H54 (cell line): ENCODE data around the gene ISYNA1.

Experiments
- DNase-seq: peaks from one replicate; pipeline ENCODE4 v3.0.0; 2011; ENCODE audit warnings: low spot score, mixed read lengths; ENCODE audit not compliant: insufficient read length
- FAIRE-seq: peaks from 3 replicates; lab custom pipeline; 2011; peaks lifted over from hg19 to GRCh38; lab: Jason Lieb, UNC
- POLR2A ChIP-seq: IDR thresholded peaks from 2 replicates; pipeline ENCODE4 v1.6.1; 2011; ENCODE audit warnings: low read depth, mild to moderate bottlenecking, low read length

ISYNA1 gene

DNA sequence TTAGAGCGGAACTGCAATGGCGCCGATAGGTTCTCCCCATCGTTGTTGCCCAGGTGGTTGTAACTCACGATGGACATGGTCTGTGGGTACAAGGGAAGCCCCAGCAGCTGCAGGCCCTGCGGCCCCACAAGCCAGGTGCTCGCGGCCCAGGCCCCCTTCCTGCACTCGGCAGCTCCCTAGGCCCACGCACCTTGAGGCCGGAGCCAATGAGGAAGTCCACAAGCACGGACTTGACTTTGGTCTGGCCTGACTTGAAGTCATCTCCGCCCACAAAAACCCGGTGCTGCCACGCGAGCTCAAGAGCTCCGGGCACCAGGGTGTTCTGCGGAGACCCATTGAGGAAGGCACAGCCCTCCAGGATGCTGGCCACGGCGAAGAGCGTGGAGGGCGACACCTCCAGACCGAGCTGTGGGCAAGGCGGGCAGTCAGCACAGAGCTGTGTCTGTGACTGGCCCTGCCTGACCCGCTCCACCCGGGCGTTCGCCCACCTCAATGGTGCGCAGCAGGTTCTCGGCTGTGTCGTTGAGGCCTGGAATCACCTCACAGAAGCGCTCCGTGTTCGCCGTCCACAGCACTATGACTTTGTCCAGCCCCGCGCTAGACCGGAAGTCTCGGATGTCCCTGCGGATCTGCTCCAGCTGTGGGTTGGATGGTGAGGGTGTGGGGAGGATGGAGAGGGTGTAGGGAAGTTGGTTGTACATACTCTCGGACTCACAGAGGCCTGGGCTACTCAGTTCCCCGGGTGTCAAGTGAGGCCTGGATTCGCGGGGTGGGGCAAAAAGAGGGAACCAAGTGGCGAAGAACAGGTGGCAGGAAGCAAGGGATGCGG lies 1.9 kb downstream of the ISYNA1 start:
- DNase-seq (no peak), FAIRE-seq (no peak)
- no peak for TF ChIP-seq POLR2A

DNA sequence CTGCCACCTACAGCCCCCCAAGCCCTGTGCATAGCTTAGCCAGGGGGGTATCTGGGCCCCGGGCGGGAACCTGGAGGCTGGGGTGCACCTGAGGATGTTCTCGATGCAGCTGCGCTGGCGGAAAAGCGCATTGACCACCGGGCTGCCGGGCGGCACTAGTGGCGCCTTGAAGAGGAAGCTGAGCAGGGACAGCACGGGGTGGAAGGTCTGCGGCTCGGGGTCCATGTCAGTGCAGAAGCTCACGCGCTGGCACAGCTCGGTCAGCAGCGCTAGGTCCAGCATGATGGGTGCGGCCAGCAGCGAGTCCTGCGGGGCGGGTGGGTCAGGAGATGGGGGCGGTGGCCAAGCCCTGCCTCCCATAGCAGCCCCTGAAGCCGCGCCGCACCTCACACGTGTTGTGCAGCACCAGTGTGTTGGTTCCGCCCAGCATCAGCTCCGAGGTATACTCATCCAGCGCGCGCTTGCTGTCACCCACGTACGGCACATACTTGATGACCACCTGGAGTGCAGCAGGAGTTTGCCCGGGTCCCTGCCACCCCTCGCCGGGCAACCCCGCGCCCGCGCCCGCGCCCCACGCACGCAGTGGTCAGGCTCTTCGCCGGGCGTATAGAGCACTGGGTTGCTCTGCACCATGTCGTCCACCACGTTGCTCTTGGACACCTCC lies 2.6 kb downstream of the ISYNA1 start:
- DNase-seq = no peak
- FAIRE-seq = no peak
- no peak for TF ChIP-seq POLR2A

DNA sequence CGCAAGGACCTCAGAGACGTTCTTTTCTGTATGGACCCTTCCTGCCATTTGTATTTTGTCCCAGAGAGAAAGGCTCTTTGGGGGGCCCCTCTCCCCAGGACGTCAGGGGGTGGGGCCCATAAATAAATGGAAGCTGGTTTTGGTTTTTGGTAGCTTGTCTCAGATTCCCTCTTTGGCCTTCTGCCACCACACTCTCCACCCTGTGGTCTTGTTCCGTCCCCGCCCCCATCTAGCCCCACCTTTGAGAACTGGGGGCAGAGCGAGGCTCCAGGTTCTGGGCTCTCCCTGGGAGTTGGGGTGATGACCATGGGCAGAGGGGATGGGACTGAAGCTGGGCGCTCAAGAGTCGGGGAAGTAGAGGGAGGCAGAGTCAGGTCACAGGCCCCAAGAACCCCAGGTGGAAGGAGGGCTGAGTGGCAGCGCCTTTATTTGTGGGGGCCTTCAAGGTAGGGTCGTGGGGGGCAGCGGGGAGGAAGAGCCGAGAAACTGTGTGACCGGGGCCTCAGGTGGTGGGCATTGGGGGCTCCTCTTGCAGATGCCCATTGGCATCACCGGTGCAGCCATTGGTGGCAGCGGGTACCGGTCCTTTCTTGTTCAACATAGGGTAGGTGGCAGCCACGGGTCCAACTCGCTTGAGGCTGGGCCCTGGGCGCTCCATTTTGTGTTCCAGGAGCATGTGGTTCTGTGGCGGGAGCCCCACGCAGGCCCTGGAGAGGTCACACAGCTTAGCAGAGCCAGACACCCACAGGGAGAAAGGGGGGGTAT lies 3.3 kb downstream of the ISYNA1 start:
- no peak for DNase-seq
- no peak for FAIRE-seq
- TF ChIP-seq POLR2A = no peak

DNA sequence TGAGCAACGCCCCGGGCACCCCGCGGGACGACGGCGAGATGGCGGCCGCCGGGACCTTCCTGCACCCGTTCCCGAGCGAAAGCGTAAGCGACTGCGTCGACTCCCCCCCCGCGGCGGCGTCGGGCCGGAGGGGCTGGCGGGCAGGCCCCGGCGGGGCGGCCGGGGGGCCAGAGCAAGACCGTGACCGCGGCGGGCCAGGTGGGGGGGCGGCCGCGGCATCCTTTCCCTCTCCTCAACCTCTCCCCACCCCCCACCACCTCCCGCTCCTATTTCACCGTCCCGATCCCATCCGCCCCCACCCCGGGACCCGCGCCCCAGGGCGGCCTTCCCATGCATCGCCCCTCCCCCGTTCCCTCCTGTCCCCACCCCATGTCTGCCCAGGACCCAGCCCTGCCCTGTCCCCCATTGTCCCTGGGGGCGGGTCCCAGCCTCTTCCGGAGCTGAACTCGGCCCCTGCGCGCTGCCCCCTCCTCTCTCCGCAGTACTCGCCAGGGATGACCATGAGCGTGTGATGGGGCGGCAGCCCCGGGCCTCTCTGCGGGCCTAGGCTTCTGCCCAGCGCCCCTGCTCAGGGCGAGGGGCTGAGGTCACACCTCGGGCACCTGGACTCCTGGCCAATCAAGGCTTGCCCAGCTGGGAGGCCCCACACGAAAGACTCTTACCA lies 4.1 kb downstream of the ISYNA1 start:
- TF ChIP-seq POLR2A = no peak
- FAIRE-seq (no peak), DNase-seq (no peak)

DNA sequence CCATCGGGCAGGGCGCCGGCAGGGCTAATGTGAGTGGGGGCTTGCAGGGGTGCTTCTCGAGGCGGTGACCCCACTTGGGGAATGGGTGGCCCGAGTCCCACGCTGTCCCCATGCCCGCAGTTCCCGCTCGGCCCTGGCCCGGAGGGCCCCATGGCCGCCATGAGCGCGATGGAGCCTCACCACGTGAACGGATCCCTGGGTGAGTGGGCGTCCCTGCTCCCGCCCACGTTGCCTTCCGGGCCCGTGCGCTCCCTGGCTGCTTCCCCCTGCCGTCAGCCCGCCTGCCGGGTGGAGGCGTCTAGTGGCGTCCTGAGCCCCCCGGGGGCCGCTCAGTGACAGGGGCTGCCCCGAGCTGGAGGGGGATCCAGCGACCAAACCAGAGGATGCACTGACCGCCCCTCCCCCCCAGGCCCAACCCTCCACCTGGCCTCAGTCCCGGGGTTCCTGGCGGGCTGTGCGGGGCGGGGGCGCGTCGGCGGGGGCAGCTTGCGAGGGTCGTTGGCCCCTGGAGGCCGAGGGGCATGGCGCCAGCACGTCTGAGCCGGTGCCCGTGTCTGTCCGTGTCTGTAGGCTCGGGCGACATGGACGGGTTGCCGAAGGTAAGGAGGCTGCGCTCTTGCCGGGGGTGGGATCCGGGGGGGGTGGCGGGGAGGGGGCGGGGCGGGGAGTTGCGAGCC lies 4.8 kb downstream of the ISYNA1 start:
- no peak for TF ChIP-seq POLR2A
- FAIRE-seq (no peak), DNase-seq (no peak)

DNA sequence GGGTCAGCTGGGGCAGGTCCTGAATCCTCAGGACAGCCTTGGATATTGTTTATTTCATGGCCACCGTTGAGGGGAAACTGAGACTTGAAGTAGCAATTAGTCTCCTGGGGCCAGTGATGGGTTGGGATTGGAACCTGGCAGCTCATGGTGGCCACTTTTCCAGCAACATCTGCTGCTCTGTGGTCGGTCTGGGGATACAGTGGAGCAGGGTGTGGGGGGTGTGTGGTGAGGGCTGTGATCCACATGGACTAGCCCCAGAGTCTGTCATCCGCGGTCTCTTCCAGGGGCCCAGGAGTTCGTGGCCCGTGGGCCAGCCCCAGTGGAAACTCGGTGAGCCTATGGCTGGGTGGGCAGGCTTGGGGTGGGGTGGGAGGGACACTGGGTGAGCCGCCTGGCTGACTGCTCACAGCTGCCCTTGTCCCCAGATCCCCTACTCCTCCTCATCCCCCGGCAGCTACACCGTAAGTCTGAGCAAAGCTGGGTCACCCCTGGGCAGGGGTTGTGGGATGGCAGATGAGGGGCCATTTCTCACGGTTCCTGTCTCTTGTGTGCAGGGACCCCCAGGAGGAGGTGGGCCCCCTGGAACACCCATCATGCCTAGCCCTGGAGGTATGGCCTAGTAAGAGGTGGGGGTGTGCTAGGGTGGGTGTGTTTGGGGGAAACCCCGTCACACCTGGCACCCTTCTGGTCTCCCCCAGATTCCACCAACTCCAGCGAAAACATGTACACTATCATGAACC lies 5.5 kb downstream of the ISYNA1 start:
- DNase-seq (no peak), FAIRE-seq (no peak)
- no peak for TF ChIP-seq POLR2A

DNA sequence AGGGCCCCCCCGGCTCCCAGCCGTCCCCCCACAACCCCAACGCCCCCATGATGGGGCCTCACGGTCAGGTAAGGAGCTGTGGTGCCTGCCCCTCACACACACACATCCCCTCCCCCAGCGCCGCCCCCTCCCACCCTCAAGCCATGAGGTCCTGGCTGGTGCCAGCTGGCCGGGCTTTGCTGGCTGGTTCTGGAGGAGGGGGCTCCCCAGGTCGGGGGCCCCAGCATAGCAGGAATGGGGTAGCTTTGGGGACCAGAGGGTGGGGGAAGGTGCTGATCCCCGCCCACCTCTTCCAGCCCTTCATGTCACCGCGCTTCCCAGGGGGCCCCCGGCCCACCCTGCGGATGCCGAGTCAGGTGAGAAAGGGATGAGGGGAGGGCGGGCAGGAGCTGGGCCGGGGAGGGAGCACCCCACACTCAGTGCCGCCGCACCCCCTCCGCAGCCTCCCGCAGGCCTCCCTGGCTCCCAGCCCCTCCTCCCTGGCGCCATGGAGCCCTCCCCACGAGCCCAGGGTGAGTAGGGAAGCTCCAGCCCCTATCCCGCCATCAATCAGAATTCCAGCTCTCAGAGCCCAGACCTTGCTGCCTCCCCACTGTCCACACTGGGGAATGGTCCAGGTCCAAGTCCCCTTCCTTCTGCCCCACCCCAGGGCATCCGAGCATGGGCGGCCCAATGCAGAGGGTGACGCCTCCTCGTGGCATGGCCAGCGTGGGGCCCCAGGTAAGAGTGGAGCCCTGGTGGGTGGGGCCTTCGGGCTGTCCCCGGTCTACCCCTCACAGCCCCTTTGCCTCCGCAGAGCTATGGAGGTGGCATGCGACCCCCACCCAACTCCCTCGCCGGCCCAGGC lies 6.4 kb downstream of the ISYNA1 start:
- FAIRE-seq = no peak
- no peak for TF ChIP-seq POLR2A
- no peak for DNase-seq

DNA sequence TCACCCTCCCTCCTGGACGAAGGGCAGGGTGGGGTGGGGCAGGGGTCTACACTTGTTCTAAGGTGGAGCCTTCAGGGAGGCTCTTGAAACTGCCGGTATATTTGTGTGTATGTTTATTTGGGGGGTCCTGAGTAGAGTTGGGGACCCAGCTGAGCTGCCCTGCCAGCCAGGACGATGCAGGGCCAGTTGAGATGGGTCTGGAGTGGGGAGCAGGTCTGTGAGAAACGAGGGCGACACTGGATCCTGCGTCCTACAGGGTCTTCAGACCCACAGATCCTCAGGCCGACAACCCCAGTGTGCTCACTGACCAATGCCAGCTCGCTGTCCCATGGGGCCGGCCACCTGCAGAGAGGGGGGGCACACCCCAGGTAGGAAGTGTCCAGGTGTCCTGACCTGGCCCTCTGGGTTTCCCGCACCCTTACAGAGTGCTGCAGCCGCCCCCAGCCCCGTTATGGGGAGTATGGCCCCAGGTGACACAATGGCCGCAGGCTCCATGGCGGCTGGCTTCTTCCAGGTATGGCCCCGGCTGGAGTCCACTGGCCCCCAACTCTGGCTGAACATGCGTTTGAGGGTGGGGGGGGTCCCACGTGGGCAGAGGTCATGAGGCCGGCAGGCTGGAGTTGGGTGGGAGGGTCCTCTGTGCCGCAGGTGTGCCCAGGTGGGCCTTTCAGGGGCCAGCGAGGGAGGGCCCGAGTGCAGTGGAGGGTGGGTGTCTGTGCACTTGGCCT lies 7.4 kb downstream of the ISYNA1 start:
- no peak for TF ChIP-seq POLR2A
- DNase-seq = no peak
- FAIRE-seq = no peak

DNA sequence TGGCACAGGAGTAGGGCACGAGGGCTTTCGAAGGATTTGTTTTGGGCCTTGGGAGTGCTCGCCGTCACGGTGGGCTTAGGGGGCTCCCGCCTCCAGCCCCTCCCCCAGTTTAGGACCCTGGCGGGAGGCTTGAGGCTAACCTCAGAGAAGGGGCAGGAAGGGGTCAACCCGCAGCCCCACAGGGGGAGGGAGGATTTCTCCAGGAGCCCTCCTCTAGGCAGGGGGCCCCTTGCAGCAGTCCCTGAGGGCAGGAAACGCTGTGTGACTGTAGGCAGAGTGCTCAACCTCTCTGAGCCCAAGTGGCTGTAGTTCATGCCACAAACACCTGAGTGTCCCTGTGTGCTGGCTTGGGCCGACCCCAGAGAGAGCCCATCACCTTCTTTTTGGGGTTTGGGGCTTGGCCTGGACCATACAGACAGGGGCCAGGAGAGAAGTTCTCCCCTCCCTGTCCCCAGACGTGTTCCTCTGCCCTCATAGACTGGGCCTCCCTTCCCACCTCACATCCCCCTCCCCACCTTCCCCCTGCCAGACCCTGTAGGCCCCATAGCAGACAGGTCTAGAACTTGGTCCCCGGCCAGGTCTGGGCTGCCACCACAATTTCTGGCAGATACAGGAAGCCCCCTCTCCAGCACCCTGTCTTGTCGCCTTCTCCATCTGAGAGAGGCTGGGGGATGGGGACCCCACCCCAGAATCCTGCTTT lies 8.1 kb downstream of the ISYNA1 start:
- FAIRE-seq = no peak
- TF ChIP-seq POLR2A = no peak
- no peak for DNase-seq

DNA sequence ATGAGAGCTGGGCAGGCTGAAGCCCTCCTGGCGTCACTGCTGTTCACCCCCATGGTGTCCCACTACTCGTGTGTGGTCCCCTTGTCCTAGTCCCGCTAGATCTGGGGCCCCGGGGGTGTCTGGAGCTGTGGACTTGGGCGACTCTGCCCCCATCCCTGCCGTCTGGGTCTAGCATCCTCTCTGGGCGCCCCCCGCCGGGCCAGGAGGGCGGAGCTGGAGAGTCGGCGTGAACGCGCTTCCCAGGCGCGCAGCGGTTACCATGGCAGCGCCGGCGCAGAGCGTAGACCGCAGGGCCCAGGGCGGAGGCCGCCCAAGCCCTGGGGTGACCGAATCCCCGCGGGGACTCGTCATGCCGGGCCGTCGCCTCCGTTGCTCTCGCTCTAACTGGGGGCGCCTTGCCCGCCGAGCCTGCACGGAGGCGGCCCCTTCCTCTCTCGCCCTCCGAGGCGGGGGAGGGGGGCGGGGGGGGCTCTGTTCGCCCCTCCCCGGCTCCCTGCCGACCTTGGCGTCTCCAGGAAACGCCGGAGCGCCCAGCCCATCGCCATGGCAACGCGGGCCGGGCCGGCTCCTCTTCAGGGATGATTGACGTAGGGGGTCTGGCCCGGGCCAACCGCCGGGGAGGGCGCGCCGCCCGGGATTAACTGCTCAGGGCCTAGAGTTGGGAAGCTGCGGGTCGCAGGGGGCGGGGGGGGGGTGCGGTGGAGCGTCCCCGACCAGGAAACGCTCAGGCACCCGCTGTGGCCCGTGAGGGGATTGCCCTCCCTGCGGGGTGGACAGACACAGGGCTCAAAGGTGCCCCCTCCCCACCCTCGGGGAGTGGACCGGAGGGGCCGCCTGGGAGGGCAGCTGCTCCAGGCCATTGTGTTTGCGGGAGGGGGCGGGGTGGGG lies 8.9 kb downstream of the ISYNA1 start:
- DNase-seq (peak; percentile 94), FAIRE-seq (no peak)
- TF ChIP-seq POLR2A = peak; percentile 15; the same call in 1 of the 2 replicates
